Activated T-cell treated with anti-CD3 and anti-CD28 coated beads, Interleukin-2, amount 50 U/mL, for 24 hours (primary cell): ENCODE data around the gene POLD2.
A peak's percentile ranks its signal among the peaks of the same experiment; 100 is the strongest.

ENCODE experiments used
- DNase-seq: peaks from one replicate; pipeline ENCODE4 v3.0.0-alpha.2; 2020
- H3K27ac Mint-ChIP-seq: 2 replicates; pipeline ENCODE4 v1.8.0; 2020; ENCODE audit warnings: mild to moderate bottlenecking, mixed read lengths
- H3K27me3 Mint-ChIP-seq: 2 replicates; pipeline ENCODE4 v1.8.0; 2020; ENCODE audit warnings: mixed read lengths
- H3K36me3 Mint-ChIP-seq: 2 replicates; pipeline ENCODE4 v1.8.0; 2020; ENCODE audit warnings: low read depth, mixed read lengths
- H3K4me1 Mint-ChIP-seq: 2 replicates; pipeline ENCODE4 v1.8.0; 2020; ENCODE audit warnings: low read depth, mixed read lengths
- H3K4me3 Mint-ChIP-seq: 2 replicates; pipeline ENCODE4 v1.8.0; 2020; ENCODE audit warnings: mild to moderate bottlenecking, moderate library complexity, mixed read lengths
- H3K9me3 Mint-ChIP-seq: 2 replicates; pipeline ENCODE4 v1.8.0; 2020; ENCODE audit warnings: mixed read lengths

POLD2 gene

DNA sequence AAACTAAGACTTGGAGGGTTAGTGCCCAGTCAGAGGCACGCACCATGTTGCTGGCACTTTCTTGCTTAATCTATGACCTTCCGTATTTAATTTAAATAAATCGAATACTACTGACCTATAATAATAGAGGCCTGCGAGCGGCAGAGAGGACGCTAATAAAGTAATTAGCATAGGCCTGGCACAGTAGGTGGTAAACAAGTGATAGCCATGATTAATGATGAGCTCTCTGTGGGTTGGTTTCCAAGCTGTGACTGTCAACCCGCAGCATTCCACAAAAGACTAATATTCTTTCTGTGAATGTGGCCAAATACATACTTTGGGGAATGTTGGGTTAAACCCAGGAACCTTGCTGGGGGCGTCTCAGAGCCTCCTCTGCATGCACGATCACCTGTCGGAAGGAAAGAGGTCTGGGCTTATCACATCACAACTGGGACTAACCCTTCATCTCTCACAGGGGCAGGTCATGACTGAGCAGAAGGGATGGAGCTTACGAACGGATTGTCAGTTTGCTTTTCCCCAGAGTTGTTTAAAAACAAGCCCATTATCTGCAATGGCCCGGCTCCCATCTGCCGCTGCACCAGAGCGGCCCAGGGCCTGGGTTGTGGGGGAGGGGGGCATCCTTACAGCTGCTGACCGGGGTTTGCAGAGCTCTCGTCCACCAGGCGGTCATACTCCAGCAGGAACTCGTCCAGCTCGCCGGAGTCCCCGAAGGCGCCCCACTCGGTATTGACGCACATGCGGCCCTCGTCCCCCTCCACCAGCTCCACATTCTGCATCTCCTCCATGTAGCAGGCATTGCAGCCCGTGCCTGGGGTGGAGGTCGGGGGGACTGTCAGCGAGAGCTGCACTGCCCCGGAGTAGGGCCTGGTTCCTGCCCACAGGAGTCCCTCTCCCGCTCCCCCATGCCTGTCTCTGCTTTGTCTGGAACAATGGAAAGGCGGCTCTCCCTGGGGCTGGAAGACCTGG is 24.0 kb upstream of the POLD2 start:
- Mint-ChIP-seq H3K36me3 (no peaks in the 10 kb centered on the region), H3K4me1 (peaks cover 10% of the 10 kb centered on the region), H3K9me3 (no peaks in the 10 kb centered on the region), H3K27ac (no peak overlapping the region), H3K4me3 (no peak overlapping the region), H3K27me3 (peaks cover 6% of the 10 kb centered on the region)
- DNase-seq: peak; percentile 17

DNA sequence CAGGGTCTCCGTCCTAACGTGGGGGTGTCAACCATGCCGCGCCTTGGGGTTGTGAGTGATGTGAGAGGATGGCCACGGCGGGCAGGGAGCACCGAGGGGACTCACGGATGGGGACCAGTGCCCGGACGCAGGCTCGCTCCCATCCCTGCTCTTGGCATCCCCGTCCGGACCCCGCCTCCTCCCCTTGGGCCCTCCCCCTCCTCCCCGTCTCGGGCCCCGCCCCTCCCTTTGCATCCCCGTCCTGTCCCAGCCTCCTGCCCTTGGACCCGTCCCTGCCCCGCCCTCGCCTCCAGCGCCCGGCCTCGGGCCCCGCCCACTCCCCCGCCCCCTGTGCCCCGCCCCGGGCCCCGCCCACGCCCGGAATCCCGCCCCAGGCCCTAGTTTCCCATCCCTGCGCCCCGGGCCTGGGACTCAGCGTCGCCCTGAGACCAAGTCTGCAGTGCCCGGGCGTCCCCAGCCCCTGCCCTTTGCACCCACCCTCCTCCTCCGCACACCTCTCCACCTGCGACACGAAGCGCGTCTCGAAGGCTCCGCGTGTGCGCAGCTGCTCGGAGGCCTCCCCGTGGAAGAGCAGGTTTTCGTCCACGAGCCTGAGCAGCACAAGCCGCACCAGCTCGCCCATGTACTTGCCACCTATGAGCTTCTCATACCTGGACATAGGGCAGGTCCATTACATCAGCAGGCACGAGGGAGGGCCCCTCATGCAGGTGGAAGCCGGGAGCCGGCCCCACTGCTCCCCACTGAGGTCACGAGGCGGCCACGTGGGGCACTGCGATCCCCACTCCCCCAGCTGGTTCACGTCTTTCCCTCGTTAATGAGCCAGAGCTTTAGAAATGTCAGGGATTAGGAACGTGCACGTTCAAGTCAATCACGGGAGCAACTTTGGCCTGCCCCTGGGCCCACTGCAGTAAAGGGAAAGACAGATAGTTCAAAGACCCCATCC is 22.9 kb upstream of the POLD2 start:
- H3K27ac Mint-ChIP-seq: no peak overlapping the region
- H3K27me3 Mint-ChIP-seq: peaks cover 6% of the 10 kb centered on the region
- H3K9me3 Mint-ChIP-seq: no peaks in the 10 kb centered on the region

DNA sequence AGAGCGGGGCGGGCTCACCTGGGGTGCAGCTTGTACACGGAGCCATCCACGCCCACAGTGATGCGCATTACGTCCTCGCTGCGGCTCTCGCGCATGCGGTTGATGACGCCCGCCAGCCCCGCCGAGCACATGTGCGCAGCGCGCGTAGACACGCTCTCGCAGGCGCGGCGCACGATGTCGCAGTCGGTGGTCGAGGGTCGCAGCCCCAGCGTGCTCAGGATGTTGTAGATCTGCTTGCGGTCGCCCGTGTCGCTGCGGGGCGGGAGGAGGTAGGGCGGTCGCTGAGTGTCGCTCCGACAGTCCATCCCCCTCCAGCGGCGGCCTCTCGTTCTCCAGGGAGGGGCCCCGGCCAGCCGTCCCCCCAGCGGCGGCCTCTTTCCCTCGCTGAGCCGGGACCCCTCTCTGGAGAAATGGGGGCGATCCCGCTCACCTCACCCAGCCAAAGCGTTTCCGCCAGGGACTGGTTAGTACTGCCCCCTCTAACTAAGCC is 22.2 kb upstream of the POLD2 start:
- Mint-ChIP-seq H3K9me3 (no peaks in the 10 kb centered on the region), H3K27ac (peak overlapping the region; percentile 61), H3K36me3 (no peaks in the 10 kb centered on the region), H3K4me1 (peaks cover 10% of the 10 kb centered on the region), H3K4me3 (peak overlapping the region; percentile 68), H3K27me3 (peaks cover 6% of the 10 kb centered on the region)
- DNase-seq: peak; percentile 77

More for the DNA sequence above, 22.9 kb upstream of the POLD2 start:
- H3K36me3 Mint-ChIP-seq: no peaks in the 10 kb centered on the region
- H3K4me3 Mint-ChIP-seq: peak overlapping the region; percentile 68
- peaks cover 10% of the 10 kb centered on the region for H3K4me1 Mint-ChIP-seq
- DNase-seq: peak; percentile 83

DNA sequence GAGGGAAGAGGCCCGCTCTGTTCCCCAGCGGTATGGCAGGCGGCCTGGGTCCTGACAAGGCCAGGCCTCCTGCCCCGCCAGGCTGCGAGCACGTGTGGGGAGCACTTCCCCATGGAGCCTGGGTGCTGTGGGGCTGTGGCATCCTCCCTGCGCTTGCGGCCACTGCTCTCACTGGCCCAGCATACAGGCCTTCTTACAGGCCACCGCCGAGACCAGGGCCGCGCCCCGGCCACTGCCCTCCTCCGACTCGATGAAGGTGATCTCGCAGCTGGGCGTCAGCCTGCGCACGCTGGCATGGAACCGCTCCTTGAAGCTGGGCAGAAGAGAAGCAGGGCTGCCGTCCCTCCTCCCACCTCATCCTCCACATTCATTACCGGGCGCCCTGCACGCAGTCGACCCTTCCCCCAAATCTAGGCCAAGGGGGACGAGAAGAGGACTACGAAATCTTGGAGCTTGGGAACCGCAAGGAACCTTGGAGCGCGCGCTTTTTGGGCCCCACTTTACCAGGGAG is 21.7 kb upstream of the POLD2 start:
- no peak overlapping the region for H3K27ac Mint-ChIP-seq
- H3K36me3 Mint-ChIP-seq: no peaks in the 10 kb centered on the region
- no peaks in the 10 kb centered on the region for H3K9me3 Mint-ChIP-seq
- H3K4me3 Mint-ChIP-seq: peak overlapping the region; percentile 68
- peaks cover 6% of the 10 kb centered on the region for H3K27me3 Mint-ChIP-seq
- H3K4me1 Mint-ChIP-seq: peaks cover 10% of the 10 kb centered on the region
- no peak for DNase-seq

DNA sequence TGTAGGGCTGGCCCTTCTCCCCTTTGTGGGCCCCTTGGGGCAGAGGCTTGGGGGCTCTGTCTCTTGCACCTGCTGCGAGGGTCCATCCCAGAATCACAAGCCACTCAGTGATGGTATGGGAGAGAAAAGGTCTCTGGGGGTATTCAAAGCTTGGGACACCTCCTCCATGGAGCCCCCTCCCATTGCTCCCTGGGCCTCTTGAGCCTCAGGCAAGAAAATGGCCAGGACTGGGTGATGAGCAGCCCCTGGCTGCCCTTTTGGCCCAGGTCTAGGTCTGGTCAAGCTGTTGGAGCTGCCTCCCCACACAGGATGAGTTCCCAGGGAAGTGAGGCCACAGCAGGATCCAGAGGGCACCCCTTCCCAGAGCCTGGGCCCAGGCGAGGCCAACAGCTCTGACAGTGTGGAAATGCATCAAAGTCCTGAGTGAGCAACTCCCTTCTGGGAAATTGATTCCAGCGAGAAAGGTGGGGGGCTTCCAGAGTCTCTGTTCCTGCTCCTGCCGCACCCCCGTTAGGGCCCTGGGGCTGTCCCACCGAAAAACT is 21.1 kb upstream of the POLD2 start:
- no peaks in the 10 kb centered on the region for H3K36me3 Mint-ChIP-seq
- no peaks in the 10 kb centered on the region for H3K9me3 Mint-ChIP-seq
- no peak overlapping the region for H3K4me3 Mint-ChIP-seq
- H3K27me3 Mint-ChIP-seq: peaks cover 6% of the 10 kb centered on the region
- peaks cover 10% of the 10 kb centered on the region for H3K4me1 Mint-ChIP-seq
- no peak overlapping the region for H3K27ac Mint-ChIP-seq
- peak; percentile 27 for DNase-seq

DNA sequence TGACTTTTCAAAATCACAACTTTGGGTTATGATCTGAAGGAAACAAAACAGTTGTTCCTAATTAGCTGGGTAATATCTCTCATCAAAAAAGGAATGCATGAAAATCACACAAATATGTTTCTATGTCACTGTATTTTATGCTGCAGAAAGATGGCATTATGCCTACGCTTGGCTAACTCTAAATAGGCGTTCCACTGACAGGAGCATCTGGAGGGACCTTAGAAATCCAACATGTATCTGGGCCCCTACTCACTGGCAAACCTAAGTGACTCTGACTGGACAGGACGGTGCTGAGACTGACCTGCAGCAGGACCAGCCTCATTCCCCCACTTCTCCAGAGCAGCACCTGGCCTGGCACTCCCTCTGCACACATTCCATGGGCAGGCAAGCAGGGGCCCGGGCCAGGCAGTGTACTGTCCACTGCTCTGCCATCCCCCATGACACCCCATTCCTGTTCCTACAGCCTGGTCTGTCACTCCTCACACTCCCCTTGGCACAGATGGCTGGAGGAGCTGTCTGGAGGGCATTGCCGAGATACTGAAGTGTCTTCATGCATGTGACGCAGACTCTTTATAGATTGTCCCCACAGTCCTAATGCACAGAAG is 20.4 kb upstream of the POLD2 start:
- H3K4me3 Mint-ChIP-seq: no peak overlapping the region
- H3K27me3 Mint-ChIP-seq: peaks cover 6% of the 10 kb centered on the region
- H3K27ac Mint-ChIP-seq: no peak overlapping the region
- H3K36me3 Mint-ChIP-seq: no peaks in the 10 kb centered on the region
- peaks cover 10% of the 10 kb centered on the region for H3K4me1 Mint-ChIP-seq
- H3K9me3 Mint-ChIP-seq: no peaks in the 10 kb centered on the region
- no peak for DNase-seq

DNA sequence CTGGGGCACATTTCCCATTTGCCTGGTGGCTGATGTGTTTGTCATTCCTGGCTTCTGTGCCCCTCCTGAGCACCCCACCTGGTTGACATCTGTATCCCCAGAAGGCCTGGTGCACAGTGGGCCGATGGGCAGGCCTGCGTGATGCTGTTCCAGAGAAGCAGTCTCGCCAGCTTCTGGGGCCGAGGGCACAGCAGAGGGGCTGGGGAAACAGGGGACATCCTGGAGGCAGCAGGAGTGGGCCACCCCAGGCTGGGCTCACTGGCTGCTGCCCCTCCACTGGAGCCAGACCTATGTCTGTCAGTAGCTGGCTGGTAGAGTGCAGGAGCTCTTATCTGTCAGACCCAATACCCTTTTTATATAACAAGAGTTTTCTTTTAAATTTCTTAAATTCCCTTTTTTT is 18.7 kb upstream of the POLD2 start:
- Mint-ChIP-seq H3K9me3 (no peaks in the 10 kb centered on the region), H3K4me3 (no peak overlapping the region), H3K36me3 (no peaks in the 10 kb centered on the region), H3K27ac (no peak overlapping the region), H3K27me3 (peaks cover 6% of the 10 kb centered on the region), H3K4me1 (peaks cover 10% of the 10 kb centered on the region)
- no peak for DNase-seq

GRCh38 chr7:44141221-44141850 is 18.0 kb upstream of the POLD2 start, which contains the start of gene MYL7:
TSS of gene MYL7 (minus strand) at chr7:44141332. CDS start at chr7:44141305, 27 bp downstream.
- Mint-ChIP-seq H3K27ac (no peak within 1 kb of the TSS), H3K4me3 (no peak within 1 kb of the TSS)
- no peak for DNase-seq

GRCh38 chr7:44140341-44140740 is 17.0 kb upstream of the POLD2 start:
- H3K9me3 Mint-ChIP-seq: no peaks in the 10 kb centered on the region
- no peak overlapping the region for H3K4me3 Mint-ChIP-seq
- peaks cover 5% of the 10 kb centered on the region for H3K4me1 Mint-ChIP-seq
- H3K36me3 Mint-ChIP-seq: no peaks in the 10 kb centered on the region
- peaks cover 4% of the 10 kb centered on the region for H3K27me3 Mint-ChIP-seq
- H3K27ac Mint-ChIP-seq: no peak overlapping the region
- DNase-seq: no peak

More at GRCh38 chr7:44141221-44141850, 18.0 kb upstream of the POLD2 start, which contains the start of gene MYL7:
- H3K36me3 Mint-ChIP-seq: no peaks in the 10 kb centered on the region
- peaks cover 6% of the 10 kb centered on the region for H3K27me3 Mint-ChIP-seq
- peaks cover 10% of the 10 kb centered on the region for H3K4me1 Mint-ChIP-seq
- no peaks in the 10 kb centered on the region for H3K9me3 Mint-ChIP-seq

DNA sequence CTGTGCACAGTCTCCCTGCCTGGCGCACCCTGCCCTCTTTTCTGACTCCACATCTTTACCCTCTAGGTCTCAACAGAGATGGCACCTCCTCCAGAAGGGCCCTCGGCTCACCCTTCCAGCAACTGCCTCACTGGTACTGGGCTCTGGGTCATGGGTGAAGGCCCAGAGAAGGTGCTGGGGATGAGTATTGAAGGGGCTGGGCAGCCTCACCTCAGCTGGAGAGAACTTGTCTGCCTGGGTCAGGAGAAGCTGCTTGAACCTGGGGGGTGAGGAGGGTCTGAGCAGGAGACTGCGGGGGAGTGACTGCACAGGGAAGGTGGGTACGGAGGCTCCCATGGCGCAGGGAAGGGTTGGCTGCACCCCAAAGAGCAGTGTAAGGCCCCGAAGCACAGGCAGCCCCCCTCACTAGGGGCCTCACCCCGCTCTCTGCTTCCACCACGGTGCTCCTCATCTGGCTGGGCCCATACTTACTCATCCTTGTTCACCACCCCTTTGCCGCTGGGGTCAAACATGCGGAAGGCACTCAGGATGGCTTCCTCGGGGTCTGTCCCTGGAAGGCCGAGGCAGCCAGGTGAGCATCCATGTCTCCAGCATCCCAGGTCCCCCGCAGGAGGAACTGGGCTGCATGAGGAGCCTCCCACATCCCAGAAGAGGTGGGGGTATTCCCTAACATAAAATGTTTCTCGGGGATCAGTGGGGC is 16.1 kb upstream of the POLD2 start:
- no peaks in the 10 kb centered on the region for H3K9me3 Mint-ChIP-seq
- no peak overlapping the region for H3K27ac Mint-ChIP-seq
- no peaks in the 10 kb centered on the region for H3K36me3 Mint-ChIP-seq
- no peak overlapping the region for H3K4me3 Mint-ChIP-seq
- H3K4me1 Mint-ChIP-seq: no peaks in the 10 kb centered on the region
- no peaks in the 10 kb centered on the region for H3K27me3 Mint-ChIP-seq
- DNase-seq: no peak

- no peaks in the 10 kb centered on the region for H3K36me3 Mint-ChIP-seq
- no peaks in the 10 kb centered on the region for H3K9me3 Mint-ChIP-seq
These were observed 15.3 kb upstream of the POLD2 start for GRCh38 chr7:44138698-44139097.

GRCh38 chr7:44136731-44137130 is 13.4 kb upstream of the POLD2 start:
- Mint-ChIP-seq H3K4me1 (no peaks in the 10 kb centered on the region), H3K27me3 (no peaks in the 10 kb centered on the region), H3K27ac (no peak overlapping the region), H3K4me3 (no peak overlapping the region), H3K36me3 (no peaks in the 10 kb centered on the region), H3K9me3 (no peaks in the 10 kb centered on the region)
- no peak for DNase-seq

More at GRCh38 chr7:44138698-44139097, 15.3 kb upstream of the POLD2 start:
- Mint-ChIP-seq H3K4me3 (no peak overlapping the region), H3K4me1 (no peaks in the 10 kb centered on the region), H3K27me3 (no peaks in the 10 kb centered on the region), H3K27ac (no peak overlapping the region)
- no peak for DNase-seq
